SK-N-SH (cell line): ENCODE results near the gene MCF2L. TPM values are rescaled to one million over a fixed set of nuclear protein-coding genes. Genes with fewer than 3 reads are reported as not detected.

Source experiments
- ELF1 ChIP-seq: IDR thresholded peaks from 2 replicates; pipeline ENCODE4 v1.4.0; 2012
- EZH2phosphoT487 ChIP-seq: fragments of 200-600 bp; sonication (generic); IDR thresholded peaks from 2 replicates; pipeline ENCODE4 v1.6.1; 2017; ENCODE audit warnings: low read depth, mixed run types, mild to moderate bottlenecking, antibody characterized with exemption, moderate library complexity, borderline replicate concordance
- FOXJ3 ChIP-seq: sonication (generic); formaldehyde crosslinking; IDR thresholded peaks from 2 replicates; pipeline ENCODE4 v1.5.1; 2020; ENCODE audit warnings: mild to moderate bottlenecking, missing genetic modification reagents
- FOXM1 ChIP-seq: IDR thresholded peaks from 2 replicates; pipeline ENCODE4 v1.4.0; 2012; ENCODE audit warnings: low read depth, mild to moderate bottlenecking
- JUND ChIP-seq: IDR thresholded peaks from 2 replicates; pipeline ENCODE4 v1.4.0; 2012
- MEF2A ChIP-seq: IDR thresholded peaks from 2 replicates; pipeline ENCODE4 v1.4.0; 2012; ENCODE audit warnings: low read depth, borderline replicate concordance
- MXI1 ChIP-seq: IDR thresholded peaks from 2 replicates; pipeline ENCODE4 v1.6.1; 2012; ENCODE audit warnings: mild to moderate bottlenecking, low read depth, low read length, improper control_type of control experiment
- POLR2AphosphoS5 ChIP-seq: IDR thresholded peaks from 2 replicates; pipeline ENCODE4 v1.6.1; 2012; ENCODE audit warnings: low read depth, low read length
- SMC3 ChIP-seq: IDR thresholded peaks from 2 replicates; pipeline ENCODE4 v1.6.1; 2012; ENCODE audit warnings: low read depth, low read length, improper control_type of control experiment
- TAF1 ChIP-seq: IDR thresholded peaks from 2 replicates; pipeline ENCODE4 v1.6.1; 2012; ENCODE audit warnings: low read depth, mild to moderate bottlenecking, low read length, moderate library complexity, borderline replicate concordance
- TCF12 ChIP-seq: IDR thresholded peaks from 2 replicates; pipeline ENCODE4 v1.4.0; 2012
- USF2 ChIP-seq: fragments of 150-350 bp; IDR thresholded peaks from 2 replicates; pipeline ENCODE4 v1.6.1; 2017; ENCODE audit warnings: antibody characterized with exemption, low read length, low read depth, borderline replicate concordance
- YY1 ChIP-seq: IDR thresholded peaks from 2 replicates; pipeline ENCODE4 v1.4.0; 2012; ENCODE audit warnings: low read depth, mild to moderate bottlenecking
- polyA plus RNA-seq, 3 experiments: library from polyadenylated mRNA; depleted of rRNA; stranded (reverse); fragments of >200 nt; gene quantifications; 2 replicates each; pipeline ENCODE4 v1.2.3, GENCODE V29; 2012
- TF ChIP-seq, protein P1 (sequence below): IDR thresholded peaks from 2 replicates; pipeline ENCODE4 v1.4.0; 2012; ENCODE audit warnings: low read depth, borderline replicate concordance
- TF ChIP-seq, protein P2 (sequence below): IDR thresholded peaks from 2 replicates; pipeline ENCODE4; 2012
- TF ChIP-seq, protein P3 (sequence below): fragments of 200-600 bp; sonication (generic); IDR thresholded peaks from 2 replicates; pipeline ENCODE4 v1.6.1; 2017; ENCODE audit warnings: antibody characterized with exemption, mild to moderate bottlenecking, moderate library complexity

MCF2L gene
- polyA plus RNA-seq, 1 of the 3 experiments (the other 2 are of a cell fraction): 0.56 TPM

DNA sequence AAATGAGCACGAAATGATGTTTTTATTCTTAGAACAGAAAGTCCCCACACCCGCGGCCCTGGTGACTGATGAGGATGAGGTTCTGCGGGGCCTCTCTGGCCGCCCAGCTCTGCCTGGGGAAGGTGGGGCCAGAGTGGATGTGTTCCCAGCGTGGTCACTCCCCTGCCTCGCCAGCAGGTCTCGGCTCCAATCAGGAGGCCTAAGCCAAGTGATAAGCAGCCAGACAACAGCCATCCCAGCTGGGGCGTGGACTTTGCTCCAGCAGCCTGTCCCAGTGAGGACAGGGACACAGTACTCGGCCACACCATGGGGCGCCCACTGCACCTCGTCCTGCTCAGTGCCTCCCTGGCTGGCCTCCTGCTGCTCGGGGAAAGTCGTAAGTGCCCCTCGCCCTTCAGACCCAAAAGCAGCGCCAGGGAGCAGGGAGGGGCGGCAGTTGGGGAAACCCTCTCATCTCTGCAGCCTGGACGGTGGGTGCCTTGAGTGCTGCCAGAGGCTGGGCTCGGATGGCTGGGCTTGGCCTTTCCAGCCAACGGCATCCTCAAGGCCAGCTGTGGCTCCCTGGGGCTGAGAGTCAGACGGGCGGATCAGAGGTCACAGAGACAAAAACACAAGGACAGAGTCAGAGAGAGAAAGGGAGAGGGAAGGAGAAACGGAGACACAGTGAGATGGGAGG lies 153.7 kb downstream of the MCF2L start, which contains the start of gene F10 (continued):
- TF ChIP-seq TAF1 (no peak), FOXM1 (no peak), ELF1 (no peak), SMC3 (no peak), FOXJ3 (CRISPR knock-in tag) (no peak), JUND (no peak), TCF12 (no peak), EZH2phosphoT487 (no peak), MXI1 (peak; percentile 71), POLR2AphosphoS5 (no peak), MEF2A (no peak), USF2 (no peak), YY1 (no peak)
- TF ChIP-seq, protein P1, sequence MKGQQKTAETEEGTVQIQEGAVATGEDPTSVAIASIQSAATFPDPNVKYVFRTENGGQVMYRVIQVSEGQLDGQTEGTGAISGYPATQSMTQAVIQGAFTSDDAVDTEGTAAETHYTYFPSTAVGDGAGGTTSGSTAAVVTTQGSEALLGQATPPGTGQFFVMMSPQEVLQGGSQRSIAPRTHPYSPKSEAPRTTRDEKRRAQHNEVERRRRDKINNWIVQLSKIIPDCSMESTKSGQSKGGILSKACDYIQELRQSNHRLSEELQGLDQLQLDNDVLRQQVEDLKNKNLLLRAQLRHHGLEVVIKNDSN: no peak
- TF ChIP-seq, protein P2, sequence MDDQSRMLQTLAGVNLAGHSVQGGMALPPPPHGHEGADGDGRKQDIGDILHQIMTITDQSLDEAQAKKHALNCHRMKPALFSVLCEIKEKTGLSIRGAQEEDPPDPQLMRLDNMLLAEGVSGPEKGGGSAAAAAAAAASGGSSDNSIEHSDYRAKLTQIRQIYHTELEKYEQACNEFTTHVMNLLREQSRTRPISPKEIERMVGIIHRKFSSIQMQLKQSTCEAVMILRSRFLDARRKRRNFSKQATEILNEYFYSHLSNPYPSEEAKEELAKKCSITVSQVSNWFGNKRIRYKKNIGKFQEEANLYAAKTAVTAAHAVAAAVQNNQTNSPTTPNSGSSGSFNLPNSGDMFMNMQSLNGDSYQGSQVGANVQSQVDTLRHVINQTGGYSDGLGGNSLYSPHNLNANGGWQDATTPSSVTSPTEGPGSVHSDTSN: peak; percentile 75
- TF ChIP-seq, protein P3, sequence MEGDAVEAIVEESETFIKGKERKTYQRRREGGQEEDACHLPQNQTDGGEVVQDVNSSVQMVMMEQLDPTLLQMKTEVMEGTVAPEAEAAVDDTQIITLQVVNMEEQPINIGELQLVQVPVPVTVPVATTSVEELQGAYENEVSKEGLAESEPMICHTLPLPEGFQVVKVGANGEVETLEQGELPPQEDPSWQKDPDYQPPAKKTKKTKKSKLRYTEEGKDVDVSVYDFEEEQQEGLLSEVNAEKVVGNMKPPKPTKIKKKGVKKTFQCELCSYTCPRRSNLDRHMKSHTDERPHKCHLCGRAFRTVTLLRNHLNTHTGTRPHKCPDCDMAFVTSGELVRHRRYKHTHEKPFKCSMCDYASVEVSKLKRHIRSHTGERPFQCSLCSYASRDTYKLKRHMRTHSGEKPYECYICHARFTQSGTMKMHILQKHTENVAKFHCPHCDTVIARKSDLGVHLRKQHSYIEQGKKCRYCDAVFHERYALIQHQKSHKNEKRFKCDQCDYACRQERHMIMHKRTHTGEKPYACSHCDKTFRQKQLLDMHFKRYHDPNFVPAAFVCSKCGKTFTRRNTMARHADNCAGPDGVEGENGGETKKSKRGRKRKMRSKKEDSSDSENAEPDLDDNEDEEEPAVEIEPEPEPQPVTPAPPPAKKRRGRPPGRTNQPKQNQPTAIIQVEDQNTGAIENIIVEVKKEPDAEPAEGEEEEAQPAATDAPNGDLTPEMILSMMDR: no peak
